Embryonic facial prominence (tissue), 1 donor: ENCODE results near the gene SLC1A3.
"Not testable (repeated sequence)": the region's sequence is repeated elsewhere in the genome, so short reads cannot be mapped to it uniquely, and the experiment has no call there.

ENCODE experiments used
- DNase-seq: peaks from one replicate; pipeline ENCODE4 v3.0.0-alpha.2; 2016; ENCODE audit errors: extremely low spot score

Gene SLC1A3

GRCh38 chr5:36630201-36631145 lies 24.1 kb downstream of the SLC1A3 start:
- no peak for DNase-seq

DNA sequence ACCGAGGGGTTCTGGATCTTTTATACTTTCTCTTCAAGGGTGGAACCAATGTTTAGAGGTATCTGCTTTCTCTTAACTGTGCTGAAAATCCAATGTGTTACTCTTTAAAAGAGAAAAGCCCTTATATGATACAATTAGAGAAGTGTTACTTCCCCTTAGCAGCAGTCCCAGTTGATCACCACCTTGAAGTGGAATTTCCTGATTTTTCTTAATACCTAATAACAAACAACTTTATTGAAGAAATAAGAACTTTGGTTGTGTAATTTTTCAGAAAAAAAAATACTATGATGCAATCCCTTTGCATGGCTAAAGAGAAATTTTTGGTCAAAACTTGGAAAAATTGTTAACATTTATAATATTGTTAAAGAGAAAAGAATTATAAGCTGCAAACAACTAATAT lies 24.7 kb downstream of the SLC1A3 start:
- DNase-seq = no peak

DNA sequence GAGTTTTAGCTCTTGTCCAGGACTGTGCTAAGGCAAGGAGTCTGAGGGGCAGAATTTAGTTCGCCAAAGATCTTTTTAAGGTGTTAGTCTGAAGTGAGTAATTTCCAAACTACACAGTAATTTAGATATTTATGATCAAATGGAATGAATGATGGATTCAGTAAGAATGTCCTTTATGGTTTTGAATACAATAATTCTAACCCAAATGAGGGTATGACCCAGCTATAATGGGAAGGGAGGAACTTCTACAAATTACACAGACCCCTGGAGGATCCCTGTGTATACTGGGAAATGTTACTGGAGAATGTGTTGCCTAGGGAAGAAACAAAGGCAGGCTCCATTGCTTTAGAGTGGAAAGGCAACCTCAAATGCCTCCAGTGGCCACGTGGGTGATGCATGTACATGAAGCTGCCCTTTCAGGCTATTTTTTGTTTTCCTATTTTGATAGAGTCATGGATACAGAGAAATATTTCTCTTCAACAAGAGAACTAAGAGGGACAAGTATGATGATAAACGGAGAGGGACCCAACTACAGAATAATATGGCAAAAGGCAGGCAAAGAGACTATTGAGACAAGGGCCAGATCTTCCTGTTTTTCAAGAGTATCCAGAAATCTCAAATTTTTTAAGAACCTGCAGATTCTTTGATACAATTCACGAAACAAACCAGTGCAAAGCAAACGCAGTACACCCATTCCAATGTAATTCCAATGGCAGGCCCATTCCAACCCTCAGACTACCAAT lies 25.4 kb downstream of the SLC1A3 start:
- DNase-seq = no peak

- DNase-seq = no peak
Measured at GRCh38 chr5:36632363-36632664, 25.9 kb downstream of the SLC1A3 start.

DNA sequence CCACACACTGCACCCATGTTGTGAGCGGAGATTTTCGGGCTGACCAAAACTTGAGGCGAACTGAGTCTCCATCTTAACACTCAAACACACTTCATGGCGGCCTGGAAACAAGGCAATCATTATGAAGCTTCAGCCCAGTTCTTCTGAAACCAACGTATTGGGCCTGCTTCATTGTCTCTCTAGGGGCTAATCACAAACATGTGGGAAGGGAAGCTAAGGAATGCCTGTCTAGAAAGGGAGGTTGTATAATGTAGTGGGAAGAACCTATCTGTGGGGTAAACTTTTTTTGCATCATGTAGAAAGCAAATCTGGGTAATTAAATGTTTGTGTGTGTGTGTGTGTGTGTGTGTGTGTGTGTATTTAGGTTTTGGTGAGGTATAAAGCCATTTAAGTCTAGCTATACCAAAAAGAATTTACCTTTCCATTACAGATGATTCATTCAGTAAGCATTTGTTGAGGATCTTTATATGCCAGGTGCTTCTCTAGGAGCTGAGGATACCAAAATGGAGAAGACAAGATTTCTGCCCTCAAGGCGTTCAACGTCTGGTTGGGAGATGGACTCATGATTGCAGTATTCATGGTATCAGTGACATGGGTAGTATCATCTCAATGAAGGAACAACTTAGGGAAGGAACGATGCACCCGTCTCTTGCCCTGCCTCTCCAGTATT lies 29.4 kb downstream of the SLC1A3 start:
- DNase-seq = no peak

GRCh38 chr5:36637101-36637500 lies 30.7 kb downstream of the SLC1A3 start:
- no peak for DNase-seq

DNA sequence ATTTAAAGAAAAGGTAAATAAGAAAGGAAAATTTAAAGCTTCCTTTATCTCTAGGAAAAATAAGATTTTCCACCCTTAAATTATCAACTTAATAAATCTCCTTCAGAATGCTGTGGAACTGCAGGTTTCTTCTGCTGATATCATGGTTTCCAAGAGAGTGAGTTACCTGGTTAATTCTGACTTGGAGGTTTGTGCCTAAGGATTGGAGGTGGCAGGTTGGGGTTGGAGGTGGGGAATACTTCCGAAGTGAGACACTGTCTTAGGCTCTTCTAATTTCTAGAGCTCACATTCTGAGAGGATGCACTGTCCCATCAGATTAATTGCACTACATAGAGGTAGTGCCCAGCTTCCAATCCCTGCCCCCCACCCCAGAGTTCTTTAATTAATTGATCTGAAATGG lies 31.1 kb downstream of the SLC1A3 start:
- DNase-seq = no peak

GRCh38 chr5:36638056-36638455 lies 31.6 kb downstream of the SLC1A3 start:
- DNase-seq = no peak

DNA sequence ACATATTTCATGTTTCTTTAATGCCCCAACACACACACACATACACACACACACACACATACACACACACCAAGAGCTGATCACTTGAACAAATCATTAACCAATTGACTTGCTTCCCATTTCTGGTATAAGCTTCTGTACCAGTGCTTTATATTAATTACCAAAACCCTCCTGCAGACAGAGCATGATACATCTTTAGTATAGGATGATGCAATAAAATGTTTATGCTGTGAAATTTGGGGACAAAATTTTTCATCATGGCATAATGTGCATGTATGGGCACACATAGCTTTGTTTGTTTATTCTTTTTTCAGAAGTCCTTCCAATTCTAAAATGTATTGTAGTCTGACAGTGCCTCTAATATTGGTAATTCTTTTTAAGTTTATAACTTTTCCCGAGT lies 34.5 kb downstream of the SLC1A3 start:
- DNase-seq = no peak

DNA sequence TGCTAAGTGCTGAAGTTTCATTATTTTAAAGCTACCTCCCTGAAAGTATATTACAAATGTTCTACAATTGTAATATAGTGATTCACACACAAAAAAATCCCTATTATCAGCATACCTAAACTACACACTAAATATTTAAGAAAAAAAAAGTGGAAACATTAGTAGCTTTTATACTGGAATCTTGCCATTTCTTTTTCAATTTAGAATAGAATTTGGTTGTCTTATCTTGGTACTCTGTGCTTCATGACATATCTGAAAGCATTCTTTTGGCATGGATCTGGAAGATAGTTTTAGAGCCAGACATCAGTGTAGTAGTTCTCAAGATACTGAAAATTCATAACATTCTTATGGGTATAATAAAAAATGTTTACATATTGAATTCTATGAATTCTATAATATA lies 35.0 kb downstream of the SLC1A3 start:
- no peak for DNase-seq

GRCh38 chr5:36642089-36642488 lies 35.7 kb downstream of the SLC1A3 start:
- no peak for DNase-seq

DNA sequence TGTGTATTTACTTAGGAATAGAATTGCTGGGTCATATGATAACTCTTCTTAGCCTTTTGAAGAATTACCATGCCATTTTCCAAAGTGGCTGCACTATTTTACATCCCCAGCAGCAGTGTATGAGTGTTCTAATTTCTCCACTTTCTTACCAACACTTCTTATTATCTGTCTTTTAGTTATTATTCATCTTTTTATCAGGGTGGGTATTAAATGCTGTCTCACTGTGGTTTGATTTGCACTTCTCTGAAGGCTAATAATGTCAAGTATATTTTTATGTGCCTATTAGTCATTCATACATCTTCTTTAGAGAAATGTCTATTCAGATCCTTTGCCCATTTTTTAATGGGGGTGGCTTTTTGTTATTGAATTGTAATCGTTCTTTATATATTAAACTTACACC lies 36.8 kb downstream of the SLC1A3 start:
- no peak for DNase-seq

- DNase-seq = not testable (repeated sequence)
Measured at GRCh38 chr5:36643841-36644240, 37.4 kb downstream of the SLC1A3 start.

GRCh38 chr5:36644727-36645126 lies 38.3 kb downstream of the SLC1A3 start:
- DNase-seq = no peak

DNA sequence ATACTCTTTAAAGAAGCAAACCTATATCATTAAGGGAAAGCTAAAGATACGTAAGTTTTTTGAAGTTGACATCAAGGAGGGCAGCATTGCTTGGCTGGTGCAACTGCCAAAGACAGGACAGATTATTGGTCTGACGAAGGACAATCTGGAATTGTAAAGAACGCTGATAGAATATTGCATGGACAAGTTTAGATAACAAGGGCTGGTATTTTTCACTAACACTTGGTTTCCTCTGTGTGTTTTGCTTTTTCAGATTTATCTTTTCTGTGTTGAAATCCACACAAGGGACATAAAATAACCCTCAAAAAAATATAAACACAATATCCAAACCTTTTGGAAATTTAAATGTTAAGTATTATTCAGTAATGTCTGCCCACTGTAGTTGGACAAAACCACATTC lies 39.7 kb downstream of the SLC1A3 start:
- no peak for DNase-seq

GRCh38 chr5:36646507-36647023 lies 40.2 kb downstream of the SLC1A3 start:
- DNase-seq = no peak

DNA sequence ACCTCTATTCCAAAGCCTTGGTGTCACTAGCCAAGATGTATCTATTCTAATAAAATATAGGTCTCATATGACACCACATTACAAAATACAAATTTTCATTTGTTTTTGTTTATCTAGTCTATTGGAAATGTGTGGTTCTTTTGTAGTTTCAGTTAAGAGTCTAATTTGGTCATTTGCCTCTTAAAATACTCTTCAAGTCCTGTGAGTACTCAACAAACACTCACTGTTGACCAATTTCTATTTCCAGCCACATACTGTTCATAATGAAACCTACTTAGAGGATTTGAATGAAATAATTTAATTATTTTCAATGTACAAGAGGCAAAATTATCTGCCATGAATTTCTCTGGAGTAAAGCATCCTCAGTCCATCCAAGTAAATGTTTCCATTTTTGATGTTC lies 40.6 kb downstream of the SLC1A3 start:
- DNase-seq = no peak

GRCh38 chr5:36648426-36648825 lies 42.0 kb downstream of the SLC1A3 start:
- no peak for DNase-seq

DNA sequence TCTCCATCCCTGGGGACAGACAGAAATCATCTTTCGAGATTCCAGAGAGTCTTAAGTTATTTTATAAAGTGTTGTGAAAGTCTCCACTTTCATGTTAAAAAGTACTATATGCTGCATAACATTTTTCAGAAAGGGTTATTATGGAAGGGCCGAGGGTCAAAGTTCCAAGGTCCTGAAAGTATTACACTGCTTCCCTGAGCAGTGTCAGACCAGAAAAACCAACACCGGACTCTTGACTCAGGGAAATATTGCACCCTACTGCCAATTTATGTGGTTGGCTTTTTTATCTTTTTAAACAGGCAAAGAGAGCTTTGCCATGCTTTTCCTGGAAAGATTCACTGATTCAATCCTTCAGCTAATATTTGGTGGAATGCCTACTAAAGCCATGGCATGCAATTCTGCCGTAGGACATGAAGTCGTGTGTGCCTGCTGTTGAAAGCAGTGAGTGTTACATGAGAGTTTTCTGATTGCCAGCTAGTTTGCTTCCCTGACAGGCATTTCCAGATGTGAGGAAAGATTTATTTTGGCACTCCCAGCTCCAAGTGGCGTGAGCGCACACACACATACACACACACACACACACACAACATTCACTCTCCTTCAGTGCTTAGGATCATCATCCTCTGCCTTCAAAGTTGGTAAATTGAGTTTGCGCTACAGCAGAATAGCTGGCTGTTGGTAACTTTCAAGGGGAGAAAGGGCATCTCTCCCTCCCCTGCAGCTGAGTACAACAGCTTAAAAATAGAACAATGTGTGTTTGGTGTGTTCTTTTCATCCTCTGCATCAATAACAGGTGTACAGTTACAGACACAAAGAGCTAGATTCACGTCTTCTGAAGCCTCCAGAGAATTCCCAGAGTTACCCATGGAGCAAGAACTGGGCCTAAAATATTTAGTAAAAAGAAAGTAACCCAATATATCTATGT lies 45.6 kb downstream of the SLC1A3 start:
- DNase-seq = peak; percentile 39

GRCh38 chr5:36653044-36653705 lies 46.8 kb downstream of the SLC1A3 start:
- DNase-seq = peak; percentile 44

GRCh38 chr5:36654564-36654963 lies 48.2 kb downstream of the SLC1A3 start:
- no peak for DNase-seq
